ENCODE measurements around the gene PDE4D.
"Not testable (repeated sequence)": the region's sequence is repeated elsewhere in the genome, so short reads cannot be mapped to it uniquely, and the experiment has no call there.

The PDE4D gene

DNA sequence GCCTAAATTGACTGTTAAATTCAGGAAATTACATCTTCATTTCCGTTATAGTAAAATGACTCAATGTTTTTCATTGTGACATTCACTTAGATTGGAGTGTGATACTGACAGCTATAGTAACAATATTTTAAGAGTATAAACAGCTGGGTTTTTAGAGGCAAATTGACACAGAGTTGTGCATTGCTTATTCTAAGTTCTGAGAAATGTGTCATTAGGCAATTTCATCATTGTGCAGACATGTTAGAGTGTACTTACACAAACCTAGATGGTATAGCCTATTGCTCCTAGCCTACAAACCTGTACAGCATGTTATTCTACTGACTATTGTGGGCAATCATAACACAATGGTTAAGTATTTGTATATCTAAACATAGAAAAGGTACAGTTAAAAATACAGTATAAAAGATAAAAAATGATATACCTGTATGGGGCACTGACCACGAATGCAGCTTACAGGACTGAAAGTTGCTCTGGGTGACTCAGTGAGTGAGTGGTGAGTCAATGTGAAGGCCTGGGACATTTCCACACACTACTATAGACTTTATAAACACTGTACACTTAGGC, 132.7 kb downstream of the PDE4D start:
- Histone ChIP-seq H3K36me3 (ENCODE audit: control insufficient read depth, insufficient read depth, low read length) (no peaks in the 10 kb centered on the region), H3K4me3 (ENCODE audit: extremely low read depth, insufficient read depth, low read length, poor library complexity, severe bottlenecking) (no peak overlapping the region), H3K9me3 (ENCODE audit: control insufficient read depth, low read length) (no peaks in the 10 kb centered on the region), H3K4me1 (ENCODE audit: control insufficient read depth, insufficient read depth, low read length, poor library complexity, severe bottlenecking) (peaks cover 5% of the 10 kb centered on the region), H3K27ac (ENCODE audit: low read depth, low read length, severe bottlenecking) (no peak overlapping the region)
- WGBS, 2 experiments (ENCODE audit: insufficient coverage in 2 of 2), result no CpG with 5 or more reads among the region's 2 CpGs

DNA sequence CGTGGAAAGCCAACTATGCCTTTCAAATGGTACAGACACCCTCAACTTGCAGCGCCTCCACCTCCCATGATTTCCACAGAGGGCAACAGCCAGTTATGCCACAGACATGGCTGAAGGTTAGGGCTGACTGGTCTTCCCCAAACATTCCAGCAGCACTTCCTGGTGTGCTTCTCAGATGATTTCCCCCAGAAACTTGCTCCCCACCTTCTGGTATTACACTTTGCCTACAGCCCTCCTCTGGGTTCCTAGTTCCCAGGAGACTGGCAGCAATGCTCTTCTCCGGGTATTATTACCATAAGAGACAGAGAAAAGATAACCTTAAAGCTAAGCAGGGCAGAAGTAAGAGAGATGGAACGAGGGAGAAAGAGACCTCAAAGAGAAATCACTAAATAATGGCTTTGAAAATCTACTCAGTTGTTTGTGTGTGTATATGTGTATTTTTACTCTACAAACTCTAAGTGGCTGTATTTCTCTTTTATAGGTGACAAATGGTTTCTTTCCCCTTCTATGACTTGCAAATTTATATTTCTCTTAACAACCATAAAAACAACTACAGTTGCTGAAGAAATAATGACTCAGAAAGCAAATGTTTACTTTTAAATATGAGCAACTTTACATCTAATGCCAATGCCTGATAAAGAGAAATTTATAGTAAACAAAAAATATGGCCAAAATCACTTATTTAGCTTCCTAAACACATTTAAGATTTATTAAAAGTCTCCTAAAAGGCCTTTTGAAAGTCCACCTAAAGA, 133.8 kb downstream of the PDE4D start:
- no peaks in the 10 kb centered on the region for H3K9me3 ChIP-seq (ENCODE audit: control insufficient read depth, low read length)
- no peak overlapping the region for H3K4me3 ChIP-seq (ENCODE audit: extremely low read depth, insufficient read depth, low read length, poor library complexity, severe bottlenecking)
- no peaks in the 10 kb centered on the region for H3K36me3 ChIP-seq (ENCODE audit: control insufficient read depth, insufficient read depth, low read length)
- 85 to 97% methylated on average over 2 of the region's 4 CpGs for WGBS, 2 experiments (ENCODE audit: insufficient coverage in 2 of 2)
- peaks cover 5% of the 10 kb centered on the region for H3K4me1 ChIP-seq (ENCODE audit: control insufficient read depth, insufficient read depth, low read length, poor library complexity, severe bottlenecking)
- H3K27ac ChIP-seq (ENCODE audit: low read depth, low read length, severe bottlenecking), result no peak overlapping the region

DNA sequence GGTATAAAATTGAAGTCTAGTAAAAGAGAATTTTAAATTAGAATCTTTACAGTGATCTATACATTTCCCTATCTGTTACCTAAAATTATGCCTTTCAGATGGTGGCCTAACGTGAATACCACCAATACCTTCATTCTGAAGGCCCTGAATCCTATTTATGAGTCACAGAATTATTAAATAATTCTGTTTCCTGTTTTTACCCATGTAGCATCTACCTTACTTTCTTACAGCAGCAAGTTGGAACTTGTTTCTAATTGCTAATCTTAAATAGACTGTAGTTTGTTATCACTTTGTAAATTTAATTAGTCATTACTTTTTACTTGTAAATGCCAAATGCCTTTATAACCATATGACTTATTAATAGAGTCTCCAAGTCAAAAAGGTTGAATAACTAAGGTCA, 135.0 kb downstream of the PDE4D start:
- H3K36me3 ChIP-seq (ENCODE audit: control insufficient read depth, insufficient read depth, low read length), result no peaks in the 10 kb centered on the region
- H3K4me3 ChIP-seq (ENCODE audit: extremely low read depth, insufficient read depth, low read length, poor library complexity, severe bottlenecking), result no peak overlapping the region
- no peak overlapping the region for H3K27ac ChIP-seq (ENCODE audit: low read depth, low read length, severe bottlenecking)
- peaks cover 2% of the 10 kb centered on the region for H3K4me1 ChIP-seq (ENCODE audit: control insufficient read depth, insufficient read depth, low read length, poor library complexity, severe bottlenecking)
- no CpG with 5 or more reads among the region's 1 CpG for WGBS, 2 experiments (ENCODE audit: insufficient coverage in 2 of 2)
- H3K9me3 ChIP-seq (ENCODE audit: control insufficient read depth, low read length), result no peaks in the 10 kb centered on the region

DNA sequence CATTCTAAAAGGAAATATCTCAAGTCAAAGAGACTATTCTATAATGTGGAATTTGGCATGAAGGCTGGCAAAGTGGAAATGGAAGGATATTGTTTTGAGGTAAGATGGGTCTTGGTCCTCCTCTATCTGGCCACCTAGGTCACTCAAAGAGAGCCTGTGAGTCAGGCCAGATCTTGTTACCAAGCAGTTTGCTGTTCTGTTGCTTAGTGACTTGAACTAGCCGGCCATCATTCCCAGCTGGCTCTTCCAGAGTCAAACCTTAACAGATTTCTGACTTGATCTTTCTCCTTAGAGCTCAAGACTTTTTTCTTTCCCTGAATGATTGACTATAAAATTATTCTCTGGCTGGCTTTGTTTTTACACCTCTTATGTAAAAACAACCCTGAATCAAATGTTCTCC, 136.1 kb downstream of the PDE4D start:
- Histone ChIP-seq H3K27ac (ENCODE audit: low read depth, low read length, severe bottlenecking) (no peak overlapping the region), H3K9me3 (ENCODE audit: control insufficient read depth, low read length) (no peaks in the 10 kb centered on the region), H3K4me3 (ENCODE audit: extremely low read depth, insufficient read depth, low read length, poor library complexity, severe bottlenecking) (no peak overlapping the region), H3K36me3 (ENCODE audit: control insufficient read depth, insufficient read depth, low read length) (no peaks in the 10 kb centered on the region), H3K4me1 (ENCODE audit: control insufficient read depth, insufficient read depth, low read length, poor library complexity, severe bottlenecking) (no peaks in the 10 kb centered on the region)
- WGBS, 2 experiments (ENCODE audit: insufficient coverage in 2 of 2), result no CpG with 5 or more reads among the region's 1 CpG

DNA sequence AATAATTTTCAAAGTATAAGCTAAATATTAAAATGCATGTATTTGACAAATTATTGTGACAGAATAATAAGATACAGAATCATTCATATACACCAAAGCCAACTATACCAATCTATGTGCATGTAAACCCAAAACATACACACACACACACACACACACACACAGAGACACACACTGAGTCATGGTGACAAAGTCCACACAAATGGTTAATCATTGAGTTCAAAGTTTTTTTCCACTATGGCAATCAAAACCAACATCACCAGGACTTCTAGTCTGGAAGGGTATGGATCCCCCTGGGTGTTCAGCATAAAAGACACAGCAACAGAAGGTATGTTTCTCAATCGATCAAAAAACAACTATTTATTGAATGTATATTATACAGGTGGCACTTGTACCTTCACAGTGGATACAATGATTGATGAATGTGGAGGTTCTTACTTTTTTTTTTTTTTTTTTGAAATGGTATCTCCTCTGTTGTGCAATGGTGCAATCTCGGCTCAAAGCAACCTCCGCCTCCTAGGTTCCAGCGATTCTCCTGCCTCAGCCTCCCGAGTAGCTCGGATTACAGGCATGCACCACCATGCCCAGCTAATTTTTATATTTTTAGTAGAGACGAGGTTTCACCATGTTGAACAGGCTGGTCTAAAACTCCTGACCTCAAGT, 137.0 kb downstream of the PDE4D start:
- H3K36me3 ChIP-seq (ENCODE audit: control insufficient read depth, insufficient read depth, low read length), result no peaks in the 10 kb centered on the region
- H3K4me1 ChIP-seq (ENCODE audit: control insufficient read depth, insufficient read depth, low read length, poor library complexity, severe bottlenecking), result no peaks in the 10 kb centered on the region
- 95 to 97% methylated on average over 6 of the region's 7 CpGs for WGBS, 2 experiments (ENCODE audit: insufficient coverage in 2 of 2)
- no peaks in the 10 kb centered on the region for H3K9me3 ChIP-seq (ENCODE audit: control insufficient read depth, low read length)
- H3K4me3 ChIP-seq (ENCODE audit: extremely low read depth, insufficient read depth, low read length, poor library complexity, severe bottlenecking), result no peak overlapping the region
- no peak overlapping the region for H3K27ac ChIP-seq (ENCODE audit: low read depth, low read length, severe bottlenecking)

DNA sequence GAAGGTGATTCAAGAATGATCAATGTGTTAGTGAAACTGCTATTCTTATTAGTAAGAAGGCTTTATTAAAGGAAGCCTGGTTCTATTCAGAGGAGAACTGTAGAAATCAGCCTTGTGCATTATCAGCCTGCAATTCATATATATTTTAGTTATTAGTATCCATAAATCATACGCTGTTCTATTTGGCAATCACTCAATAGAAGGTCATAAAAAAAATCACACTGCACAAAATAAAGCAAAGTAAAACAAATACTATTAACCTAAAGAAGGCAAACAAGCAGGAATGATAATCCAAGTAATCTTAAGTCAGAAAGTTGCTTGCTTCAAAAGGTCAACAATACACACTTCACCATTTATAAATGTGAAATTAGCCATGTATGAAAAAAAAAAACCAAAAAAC, 138.1 kb downstream of the PDE4D start:
- WGBS, 2 experiments (ENCODE audit: insufficient coverage in 2 of 2), result no CpG with 5 or more reads among the region's 1 CpG
- no peak overlapping the region for H3K27ac ChIP-seq (ENCODE audit: low read depth, low read length, severe bottlenecking)
- no peaks in the 10 kb centered on the region for H3K4me1 ChIP-seq (ENCODE audit: control insufficient read depth, insufficient read depth, low read length, poor library complexity, severe bottlenecking)
- H3K36me3 ChIP-seq (ENCODE audit: control insufficient read depth, insufficient read depth, low read length), result no peaks in the 10 kb centered on the region
- no peaks in the 10 kb centered on the region for H3K9me3 ChIP-seq (ENCODE audit: control insufficient read depth, low read length)
- no peak overlapping the region for H3K4me3 ChIP-seq (ENCODE audit: extremely low read depth, insufficient read depth, low read length, poor library complexity, severe bottlenecking)

DNA sequence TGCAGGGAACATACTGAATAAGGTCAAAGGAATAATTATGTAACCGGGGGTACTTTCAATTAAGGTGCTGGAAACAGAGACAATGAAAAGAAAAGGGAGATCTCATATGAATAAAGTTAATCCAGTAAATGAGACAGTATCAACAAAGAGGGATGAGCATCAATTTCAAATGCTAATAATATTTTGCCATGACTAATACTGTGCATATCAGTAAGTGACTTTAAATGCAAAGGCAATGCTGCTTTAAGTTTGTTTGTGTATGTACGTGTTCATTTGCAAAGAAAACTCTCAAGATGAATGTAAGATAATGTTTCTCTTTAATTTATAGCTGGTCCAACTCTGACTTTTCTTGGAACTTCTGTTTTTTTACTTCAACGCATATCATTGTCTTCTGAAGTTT, 139.9 kb downstream of the PDE4D start:
- Histone ChIP-seq H3K4me3 (ENCODE audit: extremely low read depth, insufficient read depth, low read length, poor library complexity, severe bottlenecking) (no peak overlapping the region), H3K9me3 (ENCODE audit: control insufficient read depth, low read length) (no peaks in the 10 kb centered on the region), H3K36me3 (ENCODE audit: control insufficient read depth, insufficient read depth, low read length) (no peaks in the 10 kb centered on the region), H3K27ac (ENCODE audit: low read depth, low read length, severe bottlenecking) (no peak overlapping the region), H3K4me1 (ENCODE audit: control insufficient read depth, insufficient read depth, low read length, poor library complexity, severe bottlenecking) (no peaks in the 10 kb centered on the region)
- WGBS, 2 experiments (ENCODE audit: insufficient coverage in 2 of 2), result 100% methylated on average over 2 of the region's 3 CpGs; no CpG with 5 or more reads in 1 of the 2 experiments

DNA sequence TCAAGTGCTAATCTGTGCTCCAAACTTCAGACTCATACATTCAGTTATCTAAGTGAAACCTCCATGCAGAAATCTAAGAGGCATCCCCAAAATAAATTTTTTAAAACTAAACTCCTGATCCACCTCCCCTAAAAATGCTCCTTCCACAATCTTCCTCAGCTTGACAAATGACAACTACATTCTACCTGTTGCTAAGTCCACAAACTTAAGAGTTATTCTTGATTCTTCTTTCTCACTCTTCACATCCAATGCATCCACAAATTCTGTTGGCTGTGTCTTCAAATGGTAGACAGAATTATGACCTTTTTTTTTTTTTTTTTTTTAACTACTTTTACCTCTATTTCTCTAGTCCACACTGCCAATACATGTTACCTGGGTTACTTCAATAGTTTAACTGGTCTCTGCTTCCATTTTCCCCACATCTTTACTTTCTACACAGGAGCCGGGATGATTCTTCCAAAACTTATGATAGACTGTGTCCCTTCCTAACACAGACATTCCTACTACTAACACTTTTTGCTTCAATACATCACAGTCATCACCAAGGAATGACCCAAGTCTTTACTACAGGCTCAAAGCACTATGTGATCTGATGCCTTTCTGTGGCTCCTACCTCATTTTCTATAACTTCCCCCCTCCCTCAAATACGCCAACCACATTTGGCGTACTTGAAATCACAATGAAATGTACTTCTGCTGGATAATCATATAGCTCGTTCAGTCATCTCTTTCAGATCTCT, 143.6 kb downstream of the PDE4D start:
- Histone ChIP-seq H3K9me3 (ENCODE audit: control insufficient read depth, low read length) (no peaks in the 10 kb centered on the region), H3K36me3 (ENCODE audit: control insufficient read depth, insufficient read depth, low read length) (no peaks in the 10 kb centered on the region), H3K27ac (ENCODE audit: low read depth, low read length, severe bottlenecking) (no peak overlapping the region), H3K4me3 (ENCODE audit: extremely low read depth, insufficient read depth, low read length, poor library complexity, severe bottlenecking) (no peak overlapping the region), H3K4me1 (ENCODE audit: control insufficient read depth, insufficient read depth, low read length, poor library complexity, severe bottlenecking) (no peaks in the 10 kb centered on the region)
- WGBS, 2 experiments (ENCODE audit: insufficient coverage in 2 of 2), result 84 to 93% methylated on average over 3 to 4 of the region's 4 CpGs

DNA sequence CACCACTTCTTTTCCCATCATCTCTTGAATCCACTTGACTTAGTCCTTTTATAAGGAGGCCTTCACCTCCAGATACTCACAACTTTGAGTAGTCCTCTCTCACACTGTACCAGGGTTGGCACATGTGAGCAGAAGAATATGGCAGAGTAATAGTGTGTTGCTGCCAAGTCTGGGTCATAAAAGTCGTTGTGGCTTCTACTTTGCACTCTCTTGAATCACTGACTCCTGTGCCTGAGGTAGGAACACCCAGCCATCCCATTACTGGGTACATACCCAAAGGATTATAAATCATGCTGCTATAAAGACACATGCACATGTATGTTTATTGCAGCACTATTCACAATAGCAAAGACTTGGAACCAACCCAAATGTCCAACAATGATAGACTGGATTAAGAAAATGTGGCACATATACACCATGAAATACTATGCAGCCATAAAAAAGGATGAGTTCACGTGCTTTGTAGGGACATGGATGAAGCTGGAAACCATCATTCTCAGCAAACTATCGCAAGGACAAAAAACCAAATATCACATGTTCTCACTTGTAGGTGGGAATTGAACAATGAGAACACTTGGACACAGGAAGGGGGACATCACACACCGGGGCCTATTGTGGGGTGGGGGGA, 145.4 kb downstream of the PDE4D start:
- H3K27ac ChIP-seq (ENCODE audit: low read depth, low read length, severe bottlenecking); H3K9me3 ChIP-seq (ENCODE audit: control insufficient read depth, low read length); H3K36me3 ChIP-seq (ENCODE audit: control insufficient read depth, insufficient read depth, low read length); H3K4me3 ChIP-seq (ENCODE audit: extremely low read depth, insufficient read depth, low read length, poor library complexity, severe bottlenecking); H3K4me1 ChIP-seq (ENCODE audit: control insufficient read depth, insufficient read depth, low read length, poor library complexity, severe bottlenecking): not testable (repeated sequence)
- 60 to 82% methylated on average over 1 to 2 of the region's 4 CpGs for WGBS, 2 experiments (ENCODE audit: insufficient coverage in 2 of 2)

DNA sequence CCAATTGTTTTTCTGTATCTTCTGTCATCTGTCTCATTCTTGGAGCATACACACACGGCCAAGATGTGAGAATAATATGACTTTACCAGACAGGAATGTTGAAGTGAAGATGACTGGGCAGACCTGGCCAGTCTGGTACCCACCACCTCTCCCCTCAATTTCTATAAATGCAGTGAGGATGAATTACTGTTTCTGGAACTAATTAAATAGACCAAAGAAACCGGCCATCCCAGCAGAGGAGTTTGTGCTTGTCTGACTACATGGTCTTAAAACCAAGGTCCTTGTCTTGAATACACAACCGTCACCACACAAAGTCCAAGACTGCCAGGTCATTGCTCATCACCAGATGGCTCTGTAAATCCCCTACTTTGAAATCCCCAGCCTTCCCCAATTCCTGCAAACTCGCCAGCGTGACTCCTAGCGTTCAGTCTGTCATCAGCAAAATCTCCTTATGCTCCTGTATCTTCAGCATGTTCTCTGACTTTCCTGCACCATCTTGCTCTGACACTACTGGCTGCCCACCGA, 147.2 kb downstream of the PDE4D start:
- WGBS, 2 experiments (ENCODE audit: insufficient coverage in 2 of 2), result 84 to 96% methylated on average over 6 of the region's 7 CpGs
- Histone ChIP-seq H3K9me3 (ENCODE audit: control insufficient read depth, low read length) (no peaks in the 10 kb centered on the region), H3K4me3 (ENCODE audit: extremely low read depth, insufficient read depth, low read length, poor library complexity, severe bottlenecking) (no peak overlapping the region), H3K27ac (ENCODE audit: low read depth, low read length, severe bottlenecking) (no peak overlapping the region), H3K36me3 (ENCODE audit: control insufficient read depth, insufficient read depth, low read length) (no peaks in the 10 kb centered on the region), H3K4me1 (ENCODE audit: control insufficient read depth, insufficient read depth, low read length, poor library complexity, severe bottlenecking) (no peaks in the 10 kb centered on the region)
